ENCODE results near the gene ORC3.

The ORC3 gene

DNA sequence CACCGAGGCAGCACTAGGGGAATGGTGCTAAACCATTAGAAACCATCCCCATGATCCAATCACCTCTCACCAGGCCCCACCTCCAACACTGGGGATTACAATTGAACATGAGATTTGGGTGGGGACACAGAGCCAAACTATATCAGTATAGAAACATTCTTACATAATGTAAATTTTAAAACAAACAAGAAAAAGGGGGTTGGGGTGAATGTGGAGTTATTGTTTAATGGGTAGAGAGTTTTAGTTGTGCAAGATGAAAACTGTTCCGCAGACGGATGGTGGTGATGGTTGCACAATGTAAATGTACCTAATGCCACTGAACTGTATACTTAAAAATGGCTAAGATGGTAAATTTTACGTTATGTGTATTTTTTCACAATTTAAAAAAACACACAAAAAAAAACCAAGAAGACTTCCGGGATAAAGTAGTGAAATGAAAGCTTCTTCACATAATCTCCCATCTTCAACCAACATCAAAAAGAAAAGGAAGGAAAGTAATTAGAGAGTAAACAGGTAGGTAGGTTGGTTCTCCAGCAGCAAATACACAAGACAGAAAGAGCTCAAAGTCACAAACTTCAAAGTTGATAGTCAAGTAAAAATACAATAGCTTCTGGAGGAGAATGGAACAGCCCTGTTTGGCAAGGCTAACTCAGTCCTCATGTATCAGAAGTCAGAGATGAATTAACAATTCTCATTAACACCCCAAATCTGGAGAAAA is 16.5 kb upstream of the ORC3 start:
- DNase-seq (ENCODE audit: low read depth) = no peak

DNA sequence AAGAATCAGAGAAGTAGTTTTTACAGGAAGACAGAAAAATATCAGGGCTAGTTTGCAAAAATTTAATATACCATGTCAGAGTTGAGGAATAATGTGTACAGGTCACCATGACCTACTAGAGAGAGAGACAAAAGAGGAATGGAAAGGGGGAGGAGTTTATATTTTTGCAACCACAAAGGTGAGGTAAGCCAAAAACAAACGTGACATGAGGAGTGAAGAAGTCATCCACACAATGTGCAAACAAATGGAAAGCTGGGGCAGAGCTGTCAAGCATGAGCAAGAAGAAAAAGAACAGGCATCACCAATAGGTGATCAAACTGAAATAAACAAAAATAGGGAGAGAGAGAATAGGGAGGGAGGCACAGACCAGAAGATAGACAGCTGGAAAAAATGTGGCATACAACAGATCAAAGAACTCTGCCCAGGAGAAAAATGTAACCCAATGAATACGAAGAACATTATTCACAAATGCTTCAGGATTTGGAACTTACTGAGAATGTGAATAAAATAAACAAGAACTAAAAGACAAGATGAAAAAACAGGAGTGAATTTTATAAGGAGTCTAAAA is 15.6 kb upstream of the ORC3 start:
- TF ChIP-seq, protein P1, sequence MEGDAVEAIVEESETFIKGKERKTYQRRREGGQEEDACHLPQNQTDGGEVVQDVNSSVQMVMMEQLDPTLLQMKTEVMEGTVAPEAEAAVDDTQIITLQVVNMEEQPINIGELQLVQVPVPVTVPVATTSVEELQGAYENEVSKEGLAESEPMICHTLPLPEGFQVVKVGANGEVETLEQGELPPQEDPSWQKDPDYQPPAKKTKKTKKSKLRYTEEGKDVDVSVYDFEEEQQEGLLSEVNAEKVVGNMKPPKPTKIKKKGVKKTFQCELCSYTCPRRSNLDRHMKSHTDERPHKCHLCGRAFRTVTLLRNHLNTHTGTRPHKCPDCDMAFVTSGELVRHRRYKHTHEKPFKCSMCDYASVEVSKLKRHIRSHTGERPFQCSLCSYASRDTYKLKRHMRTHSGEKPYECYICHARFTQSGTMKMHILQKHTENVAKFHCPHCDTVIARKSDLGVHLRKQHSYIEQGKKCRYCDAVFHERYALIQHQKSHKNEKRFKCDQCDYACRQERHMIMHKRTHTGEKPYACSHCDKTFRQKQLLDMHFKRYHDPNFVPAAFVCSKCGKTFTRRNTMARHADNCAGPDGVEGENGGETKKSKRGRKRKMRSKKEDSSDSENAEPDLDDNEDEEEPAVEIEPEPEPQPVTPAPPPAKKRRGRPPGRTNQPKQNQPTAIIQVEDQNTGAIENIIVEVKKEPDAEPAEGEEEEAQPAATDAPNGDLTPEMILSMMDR (IDR thresholded peaks at IDR 0.05; ENCODE audit: control insufficient read depth, extremely low read depth, insufficient read depth) = no peak
- no peak overlapping the region for H3K4me3 ChIP-seq (ENCODE audit: low read depth, low read length)
- no peak for DNase-seq (ENCODE audit: low read depth)

More for the DNA sequence above, 16.5 kb upstream of the ORC3 start:
- no peak overlapping the region for H3K4me3 ChIP-seq (ENCODE audit: low read depth, low read length)
- TF ChIP-seq, protein P1 (IDR thresholded peaks at IDR 0.05; ENCODE audit: control insufficient read depth, extremely low read depth, insufficient read depth) = no peak

DNA sequence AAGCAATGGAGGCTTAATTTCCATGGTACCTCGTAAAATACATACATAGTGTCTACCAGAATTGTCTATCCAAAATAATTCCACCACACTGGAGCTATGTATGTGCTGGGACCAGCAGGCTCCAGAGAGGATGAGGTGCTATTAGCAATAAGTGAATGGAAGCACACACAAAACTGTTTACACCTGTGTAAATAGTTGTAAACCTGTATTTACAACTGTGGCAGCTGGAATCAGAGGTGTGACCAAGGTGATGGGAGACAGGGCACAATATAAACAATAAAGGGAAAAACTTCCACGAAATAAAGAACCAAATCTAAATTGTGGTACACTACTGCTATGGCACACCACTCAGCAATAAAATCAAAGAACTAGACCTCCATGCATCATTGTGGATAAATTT is 14.5 kb upstream of the ORC3 start:
- TF ChIP-seq, protein P1 (IDR thresholded peaks at IDR 0.05; ENCODE audit: control insufficient read depth, extremely low read depth, insufficient read depth) = no peak
- DNase-seq (ENCODE audit: low read depth) = no peak
- no peak overlapping the region for H3K4me3 ChIP-seq (ENCODE audit: low read depth, low read length)

DNA sequence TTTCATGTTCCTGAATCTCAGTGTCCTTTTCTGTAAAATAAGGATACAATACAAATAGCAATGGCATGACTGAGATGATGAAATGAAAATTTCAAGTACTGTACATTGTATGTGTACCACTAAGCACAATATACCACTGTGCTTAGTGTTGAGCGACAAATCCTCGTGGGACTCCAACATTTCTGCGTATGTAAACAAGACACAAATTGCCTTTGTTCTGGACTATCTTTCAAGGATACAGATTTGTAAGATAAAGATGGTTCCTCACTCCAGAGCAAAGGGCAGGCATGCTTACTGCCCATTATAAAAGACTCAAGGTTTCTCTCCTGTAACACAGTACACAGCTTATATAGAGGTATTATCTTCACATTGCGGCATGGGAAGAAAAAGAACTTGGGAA is 6.1 kb upstream of the ORC3 start:
- TF ChIP-seq, protein P1 (IDR thresholded peaks at IDR 0.05; ENCODE audit: control insufficient read depth, extremely low read depth, insufficient read depth) = no peak
- no peak overlapping the region for H3K4me3 ChIP-seq (ENCODE audit: low read depth, low read length)
- no peak for DNase-seq (ENCODE audit: low read depth)

DNA sequence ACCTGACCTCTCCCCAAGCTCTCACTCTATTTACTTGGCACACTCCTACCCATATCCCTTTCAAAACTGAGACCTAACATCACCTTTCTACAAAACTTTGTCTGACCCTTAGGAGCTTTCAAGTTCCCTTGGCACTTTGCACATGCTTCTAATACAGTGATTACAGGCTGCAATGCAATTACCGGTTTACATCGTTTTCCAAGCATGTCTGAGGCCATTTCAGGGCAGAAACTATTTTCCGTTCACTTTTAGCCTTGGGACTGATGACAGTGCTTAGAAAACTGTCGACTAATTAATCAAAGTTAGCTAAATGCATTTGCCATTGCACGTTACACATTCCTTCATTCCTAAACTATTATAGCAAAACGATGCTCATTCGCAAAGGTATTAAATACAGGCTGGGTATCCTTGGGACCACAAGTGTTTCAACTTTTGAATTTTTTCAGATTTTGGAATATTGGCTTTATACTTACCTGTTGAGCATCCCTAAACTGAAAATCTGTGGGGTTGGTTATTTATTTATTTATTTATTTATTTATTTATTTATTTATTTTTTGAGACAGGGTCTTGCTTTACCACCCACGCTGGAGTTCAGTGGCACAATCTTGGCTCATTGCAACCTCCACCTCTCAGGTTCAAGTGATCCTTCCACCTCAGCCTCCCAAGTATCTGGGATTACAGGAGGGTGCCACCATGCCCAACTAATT is 3.4 kb upstream of the ORC3 start:
- TF ChIP-seq, protein P1 (IDR thresholded peaks at IDR 0.05; ENCODE audit: control insufficient read depth, extremely low read depth, insufficient read depth) = no peak
- DNase-seq (ENCODE audit: low read depth) = no peak
- no peak overlapping the region for H3K4me3 ChIP-seq (ENCODE audit: low read depth, low read length)

DNA sequence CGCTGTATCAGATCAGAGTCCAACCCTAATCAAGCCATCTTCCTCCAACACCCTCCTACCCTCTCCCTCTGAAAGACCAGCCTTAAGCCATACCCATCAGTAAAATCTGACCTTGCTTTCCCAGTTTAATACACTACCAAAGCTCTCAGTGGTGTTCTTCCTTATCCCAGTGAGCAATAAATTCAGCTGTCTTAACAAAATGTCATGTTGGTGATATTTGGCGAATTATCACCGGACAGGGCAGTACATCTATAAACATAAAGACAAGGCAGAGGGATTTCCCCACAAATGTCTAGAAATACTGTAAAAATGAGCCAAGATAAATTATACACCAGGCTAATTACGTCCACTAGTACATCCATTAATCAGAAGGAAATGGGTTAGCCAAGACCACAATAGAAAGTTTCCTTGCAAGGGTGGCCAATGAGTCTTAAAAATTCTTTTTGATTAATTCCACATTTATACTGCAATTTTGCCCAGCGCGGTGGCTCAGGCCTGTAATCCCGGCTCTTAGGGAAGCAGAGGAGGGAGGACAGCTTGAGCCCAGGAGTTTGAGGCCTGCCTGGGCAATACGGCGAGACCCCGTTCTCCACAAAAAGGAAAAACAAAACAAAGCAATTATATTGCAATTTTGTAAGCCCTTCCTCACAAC is 1.1 kb upstream of the ORC3 start:
- DNase-seq (ENCODE audit: low read depth) = no peak
- H3K4me3 ChIP-seq (ENCODE audit: low read depth, low read length) = peak overlapping the region; percentile 82
- TF ChIP-seq, protein P1 (IDR thresholded peaks at IDR 0.05; ENCODE audit: control insufficient read depth, extremely low read depth, insufficient read depth) = no peak

Data from LNCaP clone FGC (cell line).